IMR-90 (cell line): ENCODE results near the gene TLNRD1. TPM values are rescaled to one million over a fixed set of nuclear protein-coding genes. Genes with fewer than 3 reads are reported as not detected.

Source experiments
- ATAC-seq: fragments of 200-7000 bp; cut with Tn5 transposase; 2 replicates; pipeline ENCODE4 v1.9.1; 2020; ENCODE audit warnings: low read depth, mild to moderate bottlenecking, moderate library complexity
- BruUV-seq: library from RNA; stranded (reverse); fragments of 400-500 nt; replicated peaks from 2 replicates; lab custom pipeline; 2021; lab: Mats Ljungman, UMichigan
- CTCF ChIA-PET: fragments of 300-600 bp; formaldehyde crosslinking; extraction: SDS; loops from one replicate; lab custom pipeline; 2021; ENCODE audit warnings: antibody characterized with exemption; lab: Yijun Ruan, JAX
- POLR2A ChIA-PET: fragments of 300-600 bp; sonication (Branson Sonifier 250); formaldehyde crosslinking; loops from one replicate; lab custom pipeline; 2022; ENCODE audit warnings: antibody characterized with exemption; ENCODE audit not compliant: unreplicated experiment; lab: Charles Lee
- DNase-seq: peaks from one replicate; pipeline ENCODE4 v3.0.0; 2013
- H2AFZ ChIP-seq: replicated peaks from 2 replicates; pipeline ENCODE3; 2013; ENCODE audit warnings: low read length, mild to moderate bottlenecking; ENCODE audit not compliant: poor library complexity
- H2AK5ac ChIP-seq: 2 replicates; pipeline ENCODE4 v1.6.1; 2013; ENCODE audit warnings: low read depth, low read length, inconsistent platforms
- H2AK9ac ChIP-seq: replicated peaks from 2 replicates; pipeline ENCODE3; 2013; ENCODE audit warnings: mild to moderate bottlenecking, low read depth, low read length, moderate library complexity; ENCODE audit not compliant: poor library complexity
- H2BK120ac ChIP-seq: 2 replicates; pipeline ENCODE4 v1.6.1; 2013; ENCODE audit warnings: low read depth, low read length, inconsistent platforms
- H2BK15ac ChIP-seq: 3 replicates; pipeline ENCODE4 v1.6.1; 2013; ENCODE audit warnings: low read depth, low read length, inconsistent platforms
- H2BK20ac ChIP-seq: 2 replicates; pipeline ENCODE4 v1.6.1; 2013; ENCODE audit warnings: low read depth, mild to moderate bottlenecking, inconsistent platforms, low read length, moderate library complexity
- H2BK5ac ChIP-seq: 2 replicates; pipeline ENCODE4 v1.6.1; 2013; ENCODE audit warnings: mild to moderate bottlenecking, low read depth, low read length, inconsistent platforms; ENCODE audit not compliant: poor library complexity, severe bottlenecking
- H3K14ac ChIP-seq: replicated peaks from 2 replicates; pipeline ENCODE4 v1.6.1; 2013; ENCODE audit warnings: low read depth, low read length, inconsistent platforms
- H3K18ac ChIP-seq: 2 replicates; pipeline ENCODE4 v1.6.1; 2013; ENCODE audit warnings: low read depth, low read length, control low read depth
- H3K23ac ChIP-seq: 2 replicates; pipeline ENCODE4 v1.6.1; 2013; ENCODE audit warnings: low read depth, low read length, inconsistent platforms
- H3K27ac ChIP-seq: 2 replicates; pipeline ENCODE4 v1.5.1; 2013; ENCODE audit warnings: mild to moderate bottlenecking, control low read depth, low read length; ENCODE audit not compliant: insufficient read depth
- H3K27me3 ChIP-seq: 2 replicates; pipeline ENCODE4 v1.6.1; 2013; ENCODE audit warnings: low read length; ENCODE audit not compliant: control insufficient read depth, insufficient read depth
- H3K36me3 ChIP-seq: 2 replicates; pipeline ENCODE4 v1.6.1; 2013; ENCODE audit warnings: low read length, mixed read lengths; ENCODE audit not compliant: control insufficient read depth, insufficient read depth
- H3K4ac ChIP-seq: 2 replicates; pipeline ENCODE4 v1.6.1; 2013; ENCODE audit warnings: low read depth, low read length, inconsistent platforms
- H3K4me1 ChIP-seq: 2 replicates; pipeline ENCODE4 v1.6.1; 2013; ENCODE audit warnings: low read length, mixed read lengths; ENCODE audit not compliant: control insufficient read depth, insufficient read depth
- H3K4me2 ChIP-seq: 2 replicates; pipeline ENCODE4 v1.6.1; 2013; ENCODE audit warnings: low read depth, mild to moderate bottlenecking, control low read depth, low read length, moderate library complexity
- H3K4me3 ChIP-seq: 2 replicates; pipeline ENCODE4 v1.5.1; 2013; ENCODE audit warnings: low read depth, mild to moderate bottlenecking, control low read depth, low read length, moderate library complexity; ENCODE audit not compliant: insufficient read depth
- H3K56ac ChIP-seq: 2 replicates; pipeline ENCODE4 v1.6.1; 2013; ENCODE audit warnings: low read length, inconsistent platforms; ENCODE audit not compliant: insufficient read depth; ENCODE audit errors: extremely low read depth
- H3K79me1 ChIP-seq, 2 experiments: 2 replicates each; pipeline ENCODE4 v1.6.1; 2013; ENCODE audit warnings: low read length in 2 of 2, inconsistent platforms in 1 of 2, low read depth in 1 of 2
- H3K9ac ChIP-seq: 2 replicates; pipeline ENCODE4 v1.6.1; 2013; ENCODE audit warnings: low read depth, low read length, control low read depth
- H3K9me1 ChIP-seq: 2 replicates; pipeline ENCODE4 v1.6.1; 2013; ENCODE audit warnings: low read length, inconsistent platforms; ENCODE audit not compliant: insufficient read depth
- H3K9me3 ChIP-seq: 2 replicates; pipeline ENCODE4 v1.6.1; 2013; ENCODE audit warnings: low read length; ENCODE audit not compliant: control insufficient read depth, insufficient read depth
- H4K20me1 ChIP-seq: 2 replicates; pipeline ENCODE4 v1.6.1; 2013; ENCODE audit warnings: low read length, inconsistent platforms; ENCODE audit not compliant: insufficient read depth
- H4K5ac ChIP-seq: 2 replicates; pipeline ENCODE4 v1.6.1; 2013; ENCODE audit warnings: mild to moderate bottlenecking, low read depth, low read length, control low read depth
- H4K8ac ChIP-seq, 2 experiments: 2 replicates each; pipeline ENCODE4 v1.6.1; 2013; ENCODE audit warnings: low read depth in 2 of 2, low read length in 2 of 2, control low read depth in 1 of 2, inconsistent platforms in 1 of 2
- H4K91ac ChIP-seq: 2 replicates; pipeline ENCODE4 v1.6.1; 2013; ENCODE audit warnings: low read depth, low read length, inconsistent platforms; ENCODE audit not compliant: insufficient read depth
- BHLHE40 ChIP-seq: fragments of 150-350 bp; IDR thresholded peaks from 2 replicates; pipeline ENCODE4 v1.6.1; 2016; ENCODE audit warnings: mild to moderate bottlenecking, low read depth, low read length
- CEBPB ChIP-seq: IDR thresholded peaks from 2 replicates; pipeline ENCODE4 v1.6.1; 2012; ENCODE audit warnings: low read depth, low read length, improper control_type of control experiment
- CHD1 ChIP-seq: IDR thresholded peaks from 2 replicates; pipeline ENCODE4 v1.6.1; 2012; ENCODE audit warnings: low read depth, low read length, improper control_type of control experiment
- FOS ChIP-seq: fragments of 150-350 bp; IDR thresholded peaks from 2 replicates; pipeline ENCODE4 v1.6.1; 2016; ENCODE audit warnings: low read depth, low read length
- MAFK ChIP-seq: IDR thresholded peaks from 2 replicates; pipeline ENCODE4 v1.6.1; 2012; ENCODE audit warnings: low read depth, low read length, improper control_type of control experiment
- MAZ ChIP-seq: IDR thresholded peaks from 2 replicates; pipeline ENCODE4 v1.6.1; 2012; ENCODE audit warnings: low read depth, mild to moderate bottlenecking, low read length, improper control_type of control experiment, moderate library complexity, borderline replicate concordance
- POLR2A ChIP-seq: IDR thresholded peaks from 2 replicates; pipeline ENCODE4 v1.6.1; 2012; ENCODE audit warnings: mild to moderate bottlenecking, low read depth, low read length
- RAD21 ChIP-seq: IDR thresholded peaks from 2 replicates; pipeline ENCODE4 v1.6.1; 2012; ENCODE audit warnings: low read length, improper control_type of control experiment
- RFX5 ChIP-seq: IDR thresholded peaks from 2 replicates; pipeline ENCODE4 v1.8.0; 2012; ENCODE audit warnings: low read depth, mild to moderate bottlenecking, low read length, moderate library complexity
- SMC3 ChIP-seq: fragments of 150-350 bp; IDR thresholded peaks from 2 replicates; pipeline ENCODE4 v1.6.1; 2016; ENCODE audit warnings: low read depth, mild to moderate bottlenecking, antibody characterized with exemption, low read length, moderate library complexity
- dilution Hi-C: fragments of 300-500 bp; cut with HindIII; formaldehyde crosslinking; loops from one replicate; pipeline ENCODE4 v1.14.3; 2018; ENCODE audit warnings: low sequenced_read_pairs; ENCODE audit not compliant: unreplicated experiment
- in situ Hi-C: fragments of 300-500 bp; cut with MboI; formaldehyde crosslinking; loops from 3 replicates; pipeline ENCODE4 v1.14.3; 2019; ENCODE audit warnings: low sequenced_read_pairs, inconsistent platforms, mixed read lengths
- intact Hi-C: fragments of 100-400 bp; cut with micrococcal nuclease; formaldehyde crosslinking; loops from 2 replicates; pipeline ENCODE4 v1.10.0; 2022
- polyA plus RNA-seq, 3 experiments: library from polyadenylated mRNA; depleted of rRNA; stranded (reverse); fragments of >200 nt; gene quantifications; 2 replicates each; pipeline ENCODE4 v1.2.3, GENCODE V29; 2012; ENCODE audit warnings: low replicate concordance in 1 of 3
- total RNA-seq: library from RNA; depleted of rRNA; stranded (reverse); fragments of >200 nt; gene quantifications from 2 replicates; pipeline ENCODE4 v1.2.3, GENCODE V29; 2012
- TF ChIP-seq, protein P1 (sequence below): conservative IDR thresholded peaks from 2 replicates; pipeline ENCODE4 v1.5.1; 2012; ENCODE audit warnings: mild to moderate bottlenecking, low read depth, low read length, improper control_type of control experiment
- TF ChIP-seq, protein P2 (sequence below): fragments of 150-350 bp; IDR thresholded peaks from 2 replicates; pipeline ENCODE4 v1.6.1; 2017; ENCODE audit warnings: mild to moderate bottlenecking, antibody characterized with exemption, low read length, low read depth

TLNRD1 gene
- total and polyA plus RNA-seq, 2 of the 4 experiments (the other 2 are of a cell fraction), result 2.2 to 6.8 TPM

DNA sequence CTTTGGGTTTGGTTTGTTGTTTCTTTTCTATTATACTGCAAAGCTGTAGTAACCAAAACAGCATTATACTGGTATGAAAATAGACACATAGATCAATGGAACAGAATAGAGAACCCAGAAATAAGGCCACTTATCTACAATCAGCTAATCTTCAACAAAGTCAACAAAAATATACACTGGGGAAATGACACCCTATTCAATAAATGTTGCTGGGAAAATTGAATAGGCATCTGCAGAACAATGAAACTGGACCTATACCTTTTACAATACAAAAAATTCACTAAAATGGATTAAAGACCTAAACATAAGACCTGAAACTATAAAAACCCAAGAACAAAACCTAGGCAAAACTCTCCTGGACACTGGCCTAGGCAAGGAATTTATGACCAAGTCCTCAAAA lies 52.9 kb downstream of the TLNRD1 start:
- no peak overlapping the region for H3K27ac ChIP-seq
- H3K56ac ChIP-seq, result no peak overlapping the region
- no peak overlapping the region for H3K4ac ChIP-seq
- no peak overlapping the region for H2AK5ac ChIP-seq
- no peak overlapping the region for H3K18ac ChIP-seq
- no peak overlapping the region for H3K14ac ChIP-seq
- no peaks in the 10 kb centered on the region for H3K9me1 ChIP-seq
- intact Hi-C loops, result no loop called here
- no peak overlapping the region for H3K4me3 ChIP-seq
- no peak overlapping the region for H2AFZ ChIP-seq
- H3K9ac ChIP-seq, result no peak overlapping the region
- no peak overlapping the region for H3K23ac ChIP-seq
- H2BK120ac ChIP-seq, result no peak overlapping the region
- POLR2A ChIA-PET, result no interaction called here
- no peaks in the 10 kb centered on the region for H3K4me1 ChIP-seq
- no peaks in the 10 kb centered on the region for H3K36me3 ChIP-seq
- no peak overlapping the region for H4K8ac ChIP-seq
- no peaks in the 10 kb centered on the region for H3K9me3 ChIP-seq
- peaks cover 5% of the 10 kb centered on the region for H3K27me3 ChIP-seq
- BruUV-seq, result no TSS peak
- no peak overlapping the region for H2BK20ac ChIP-seq
- no peak overlapping the region for H2AK9ac ChIP-seq
- DNase-seq (no peak), ATAC-seq (no peak)
- H3K79me1 ChIP-seq, result no peaks in the 10 kb centered on the region
- H4K5ac ChIP-seq, result no peak overlapping the region
- dilution Hi-C loops, result no loop called here
- no peaks in the 10 kb centered on the region for H4K20me1 ChIP-seq
- TF ChIP-seq, protein P1, sequence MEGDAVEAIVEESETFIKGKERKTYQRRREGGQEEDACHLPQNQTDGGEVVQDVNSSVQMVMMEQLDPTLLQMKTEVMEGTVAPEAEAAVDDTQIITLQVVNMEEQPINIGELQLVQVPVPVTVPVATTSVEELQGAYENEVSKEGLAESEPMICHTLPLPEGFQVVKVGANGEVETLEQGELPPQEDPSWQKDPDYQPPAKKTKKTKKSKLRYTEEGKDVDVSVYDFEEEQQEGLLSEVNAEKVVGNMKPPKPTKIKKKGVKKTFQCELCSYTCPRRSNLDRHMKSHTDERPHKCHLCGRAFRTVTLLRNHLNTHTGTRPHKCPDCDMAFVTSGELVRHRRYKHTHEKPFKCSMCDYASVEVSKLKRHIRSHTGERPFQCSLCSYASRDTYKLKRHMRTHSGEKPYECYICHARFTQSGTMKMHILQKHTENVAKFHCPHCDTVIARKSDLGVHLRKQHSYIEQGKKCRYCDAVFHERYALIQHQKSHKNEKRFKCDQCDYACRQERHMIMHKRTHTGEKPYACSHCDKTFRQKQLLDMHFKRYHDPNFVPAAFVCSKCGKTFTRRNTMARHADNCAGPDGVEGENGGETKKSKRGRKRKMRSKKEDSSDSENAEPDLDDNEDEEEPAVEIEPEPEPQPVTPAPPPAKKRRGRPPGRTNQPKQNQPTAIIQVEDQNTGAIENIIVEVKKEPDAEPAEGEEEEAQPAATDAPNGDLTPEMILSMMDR, result no peak
- no peak for TF ChIP-seq MAFK
- TF ChIP-seq, protein P2, sequence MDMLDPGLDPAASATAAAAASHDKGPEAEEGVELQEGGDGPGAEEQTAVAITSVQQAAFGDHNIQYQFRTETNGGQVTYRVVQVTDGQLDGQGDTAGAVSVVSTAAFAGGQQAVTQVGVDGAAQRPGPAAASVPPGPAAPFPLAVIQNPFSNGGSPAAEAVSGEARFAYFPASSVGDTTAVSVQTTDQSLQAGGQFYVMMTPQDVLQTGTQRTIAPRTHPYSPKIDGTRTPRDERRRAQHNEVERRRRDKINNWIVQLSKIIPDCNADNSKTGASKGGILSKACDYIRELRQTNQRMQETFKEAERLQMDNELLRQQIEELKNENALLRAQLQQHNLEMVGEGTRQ, result no peak
- TF ChIP-seq FOS, result no peak
- no peak for TF ChIP-seq CEBPB
- TF ChIP-seq SMC3, result no peak
- TF ChIP-seq MAZ, result no peak
- TF ChIP-seq CHD1, result no peak
- no peak for TF ChIP-seq BHLHE40
- no peak for TF ChIP-seq RFX5
- TF ChIP-seq RAD21, result no peak
- no peak for TF ChIP-seq POLR2A
- no peak overlapping the region for H2BK5ac ChIP-seq
- CTCF ChIA-PET, result no interaction called here
- no peak overlapping the region for H3K4me2 ChIP-seq
- H4K91ac ChIP-seq, result no peak overlapping the region
- H2BK15ac ChIP-seq, result no peak overlapping the region
- in situ Hi-C loops, result no loop called here
